H1 (cell line): ENCODE data around the gene ARL8A. TPM values are rescaled to one million over a fixed set of nuclear protein-coding genes. Genes with fewer than 3 reads are reported as not detected.

ENCODE experiments used
- ATF2 ChIP-seq: IDR thresholded peaks from 2 replicates; pipeline ENCODE4 v1.6.1; 2012; ENCODE audit warnings: low read length, inconsistent platforms
- CBX8 ChIP-seq: fragments of 300-800, 300-1000 bp; sonication (generic); IDR thresholded peaks from 2 replicates; pipeline ENCODE4 v1.7.1; 2016; ENCODE audit warnings: low read depth, low read length, borderline replicate concordance
- CHD1 ChIP-seq: IDR thresholded peaks from 2 replicates; pipeline ENCODE4 v1.6.1; 2012; ENCODE audit warnings: low read depth, low read length, improper control_type of control experiment
- CHD7 ChIP-seq: fragments of 300-600 bp; sonication (generic); IDR thresholded peaks from 2 replicates; pipeline ENCODE4 v1.7.1; 2012; ENCODE audit warnings: low read length, moderate library complexity, mild to moderate bottlenecking, inconsistent platforms; ENCODE audit not compliant: insufficient replicate concordance
- EP300 ChIP-seq, 2 experiments: IDR thresholded peaks; 1 replicate in 1 of 2; 2 replicates in 1 of 2; pipeline ENCODE4 v1.6.1; 2011 to 2012; ENCODE audit warnings: low read depth in 2 of 2, low read length in 2 of 2, mild to moderate bottlenecking in 2 of 2, borderline replicate concordance in 1 of 2, inconsistent platforms in 1 of 2, moderate library complexity in 1 of 2
- HDAC6 ChIP-seq: IDR thresholded peaks from one replicate; pipeline ENCODE4 v1.7.1; 2012; ENCODE audit warnings: low read depth, mild to moderate bottlenecking, inconsistent platforms, low read length, moderate library complexity
- SIRT6 ChIP-seq: IDR thresholded peaks from one replicate; pipeline ENCODE4 v1.7.1; 2012; ENCODE audit warnings: low read length, inconsistent platforms
- TAF1 ChIP-seq: IDR thresholded peaks from 2 replicates; pipeline ENCODE4 v1.6.1; 2011; ENCODE audit warnings: mild to moderate bottlenecking, low read depth, low read length
- polyA plus RNA-seq, 7 experiments: library from polyadenylated mRNA; depleted of rRNA in 3 of 7; stranded (reverse) in 5 of 7; unstranded in 2 of 7; fragments of >200 nt in 5 of 7; fragments of 200-250 nt in 2 of 7; gene quantifications; 1 replicate in 5 of 7; 2 replicates in 1 of 7; 4 replicates in 1 of 7; pipeline versions ENCODE4 v1.2.1 to v1.2.3, GENCODE V29; 2011 to 2013; ENCODE audit warnings: missing spikeins in 2 of 7, mixed read lengths in 2 of 7
- total RNA-seq: library from RNA; stranded (reverse); fragmentation: NEBNext Ultra II Directional; extraction: Animal tissue kit (Norgen Biotek cat#: 25700); gene quantifications from 2 replicates; pipeline ENCODE4 v1.2.1, GENCODE V29; 2021

Gene ARL8A
- total and polyA plus RNA-seq, 2 of the 8 experiments (the other 6 are each of a cell fraction or from before 2014, with no cell fraction given) = 40.3 to 58.7 TPM

- TF ChIP-seq CHD7 (no peak), SIRT6 (no peak), CHD1 (no peak), ATF2 (no peak), CBX8 (no peak), HDAC6 (no peak), EP300 (IDR thresholded peaks at IDR 0.05; ENCODE audit: borderline replicate concordance in 1 of 2, low read depth in 2 of 2, low read length in 2 of 2) (no peak), TAF1 (no peak)
Measured at GRCh38 chr1:202127061-202127460, 17.5 kb downstream of the ARL8A start (continued).
